ENCODE results near the gene NRXN3. TPM values are rescaled to one million over a fixed set of nuclear protein-coding genes. Genes with fewer than 3 reads are reported as not detected.

Gene NRXN3
- total and polyA plus RNA-seq, 8 donors, result 0.29 to 41.1 (median 9.1) TPM

DNA sequence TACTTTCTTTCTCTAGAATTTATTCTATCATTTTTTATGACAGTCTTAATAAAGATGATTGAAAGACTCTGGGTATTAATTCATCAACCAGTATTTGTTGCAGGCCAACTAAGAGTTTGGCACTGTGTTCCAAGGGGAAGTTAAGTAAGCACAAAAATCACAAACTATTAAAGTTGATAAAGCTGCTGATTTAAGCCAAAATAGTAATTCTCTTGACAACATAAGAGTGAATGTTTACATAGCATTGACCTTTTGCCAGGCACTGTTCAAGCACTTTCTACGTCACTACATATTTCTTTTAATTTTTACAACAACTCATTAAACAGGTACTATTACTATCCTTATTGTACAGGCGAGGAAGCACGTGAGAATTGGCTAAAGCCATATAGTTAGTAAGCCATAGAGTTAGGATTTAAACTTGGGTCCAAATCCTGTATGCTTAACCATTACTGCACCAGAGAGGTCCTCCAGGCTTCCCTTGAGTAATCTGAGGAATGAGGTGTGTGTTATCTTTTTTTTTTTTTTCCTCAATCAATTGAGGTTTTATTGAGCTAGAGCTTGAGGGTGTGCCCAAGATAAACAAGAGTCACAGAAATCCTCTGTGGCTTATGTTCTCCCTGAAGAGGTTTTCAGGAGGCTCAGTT lies 1031.5 kb downstream of the NRXN3 start:
- no peak overlapping the region for H3K27ac ChIP-seq
- WGBS, 5 donors, result 21 to 47% (median 28%) methylated on average over 3 of the region's 3 CpGs

DNA sequence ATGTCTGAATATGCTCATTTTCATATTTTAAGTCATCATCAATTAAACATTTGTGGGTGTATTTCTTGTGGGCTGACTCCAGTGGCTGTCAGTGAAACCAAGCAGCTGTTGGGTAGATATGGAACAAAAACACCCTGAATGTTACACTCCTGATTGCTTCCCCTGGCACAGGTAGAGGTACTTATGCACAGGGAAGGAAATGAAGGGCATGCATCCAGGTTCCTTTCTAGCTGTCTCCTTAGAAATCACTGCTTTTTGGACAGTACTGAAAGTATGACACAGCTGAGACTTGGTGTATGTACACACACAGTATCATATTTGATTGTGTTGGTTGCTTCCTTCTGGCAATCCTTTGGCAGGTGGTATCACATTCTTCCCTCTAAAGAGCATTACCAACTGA lies 1034.4 kb downstream of the NRXN3 start:
- TF ChIP-seq, protein P1, sequence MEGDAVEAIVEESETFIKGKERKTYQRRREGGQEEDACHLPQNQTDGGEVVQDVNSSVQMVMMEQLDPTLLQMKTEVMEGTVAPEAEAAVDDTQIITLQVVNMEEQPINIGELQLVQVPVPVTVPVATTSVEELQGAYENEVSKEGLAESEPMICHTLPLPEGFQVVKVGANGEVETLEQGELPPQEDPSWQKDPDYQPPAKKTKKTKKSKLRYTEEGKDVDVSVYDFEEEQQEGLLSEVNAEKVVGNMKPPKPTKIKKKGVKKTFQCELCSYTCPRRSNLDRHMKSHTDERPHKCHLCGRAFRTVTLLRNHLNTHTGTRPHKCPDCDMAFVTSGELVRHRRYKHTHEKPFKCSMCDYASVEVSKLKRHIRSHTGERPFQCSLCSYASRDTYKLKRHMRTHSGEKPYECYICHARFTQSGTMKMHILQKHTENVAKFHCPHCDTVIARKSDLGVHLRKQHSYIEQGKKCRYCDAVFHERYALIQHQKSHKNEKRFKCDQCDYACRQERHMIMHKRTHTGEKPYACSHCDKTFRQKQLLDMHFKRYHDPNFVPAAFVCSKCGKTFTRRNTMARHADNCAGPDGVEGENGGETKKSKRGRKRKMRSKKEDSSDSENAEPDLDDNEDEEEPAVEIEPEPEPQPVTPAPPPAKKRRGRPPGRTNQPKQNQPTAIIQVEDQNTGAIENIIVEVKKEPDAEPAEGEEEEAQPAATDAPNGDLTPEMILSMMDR (IDR thresholded peaks at IDR 0.05), result no peak
- TF ChIP-seq POLR2A (IDR thresholded peaks at IDR 0.05) (no peak), EP300 (IDR thresholded peaks at IDR 0.05) (no peak), POLR2AphosphoS5 (IDR thresholded peaks at IDR 0.05) (no peak)
- Histone ChIP-seq H3K9me3 (no peaks in the 10 kb centered on the region), H3K4me1 (peaks cover 0 to 10% (median 0%) of the 10 kb centered on the region in 4 donors), H3K36me3 (no peaks in the 10 kb centered on the region), H3K27me3 (no peaks in the 10 kb centered on the region), H3K4me3 (no peak overlapping the region), H3K27ac (no peak overlapping the region)
- DNase-seq, result peak in 1 of 2 donors; percentile 1
- intact Hi-C loops (cut with DNase I; ENCODE audit: low total_unique reads), result no loop called here

More for the DNA sequence above, 1031.5 kb downstream of the NRXN3 start:
- Histone ChIP-seq H3K4me1 (peaks cover 0 to 10% (median 0%) of the 10 kb centered on the region in 4 donors), H3K4me3 (no peak overlapping the region), H3K36me3 (no peaks in the 10 kb centered on the region), H3K9me3 (no peaks in the 10 kb centered on the region), H3K27me3 (no peaks in the 10 kb centered on the region)
- TF ChIP-seq EP300 (IDR thresholded peaks at IDR 0.05) (no peak), POLR2A (IDR thresholded peaks at IDR 0.05) (no peak), POLR2AphosphoS5 (IDR thresholded peaks at IDR 0.05) (no peak)
- TF ChIP-seq, protein P1 (IDR thresholded peaks at IDR 0.05), result no peak
- peak in 1 of 2 donors; percentile 27 for DNase-seq
- intact Hi-C loops (cut with DNase I; ENCODE audit: low total_unique reads), result no loop called here

DNA sequence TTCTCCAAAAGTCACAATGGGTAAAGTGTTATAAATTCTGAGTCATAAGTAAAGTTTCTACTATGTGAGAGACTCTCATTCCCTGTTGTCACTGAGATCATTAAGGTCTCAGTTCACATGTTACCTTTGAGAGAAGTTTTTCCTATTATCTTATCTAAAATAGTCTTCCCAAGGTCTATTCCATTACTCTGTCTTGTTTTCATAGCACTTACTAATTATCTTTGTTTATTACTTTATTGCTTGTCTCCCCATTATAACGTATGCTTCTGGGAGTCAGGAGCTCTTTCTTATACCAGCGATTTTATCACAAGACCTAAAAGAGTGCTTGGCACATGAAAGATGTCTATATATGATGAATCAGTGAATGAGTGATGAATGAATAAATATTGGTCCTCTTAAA lies 1039.2 kb downstream of the NRXN3 start:
- no peaks in the 10 kb centered on the region for H3K9me3 ChIP-seq
- intact Hi-C loops (cut with DNase I; ENCODE audit: low total_unique reads), result no loop called here
- DNase-seq, result no peak
- no peak for TF ChIP-seq POLR2AphosphoS5 (IDR thresholded peaks at IDR 0.05)
- TF ChIP-seq, protein P1 (IDR thresholded peaks at IDR 0.05), result no peak
- H3K4me1 ChIP-seq, result no peaks in the 10 kb centered on the region
- H3K4me3 ChIP-seq, result no peak overlapping the region
- no peaks in the 10 kb centered on the region for H3K27me3 ChIP-seq
- 61 to 82% (median 64%) methylated on average over 2 of the region's 2 CpGs for WGBS, 5 donors
- no peaks in the 10 kb centered on the region for H3K36me3 ChIP-seq
- H3K27ac ChIP-seq, result no peak overlapping the region

DNA sequence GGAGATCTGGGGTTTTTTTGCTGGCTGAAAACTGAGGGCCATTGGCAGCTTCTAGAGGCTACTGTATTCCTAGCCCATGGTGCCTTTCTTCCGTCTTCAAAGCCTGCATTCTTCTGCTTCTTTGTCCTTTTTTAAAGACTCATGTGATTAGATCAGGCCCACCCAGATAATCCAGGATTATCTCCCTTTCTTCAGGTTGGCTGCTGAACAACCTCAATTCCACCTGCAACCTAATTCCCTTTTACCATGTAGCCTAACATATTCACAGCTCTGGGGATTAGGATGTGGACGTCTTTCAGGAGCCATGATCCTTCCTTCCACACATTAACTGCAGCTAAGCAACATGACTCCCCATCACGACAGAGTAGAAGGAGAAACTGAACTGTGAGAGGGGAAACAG lies 1055.6 kb downstream of the NRXN3 start:
- no peaks in the 10 kb centered on the region for H3K27me3 ChIP-seq
- TF ChIP-seq POLR2A (IDR thresholded peaks at IDR 0.05) (no peak), POLR2AphosphoS5 (IDR thresholded peaks at IDR 0.05) (no peak), EP300 (IDR thresholded peaks at IDR 0.05) (no peak)
- TF ChIP-seq, protein P1 (IDR thresholded peaks at IDR 0.05), result no peak
- no peak overlapping the region for H3K27ac ChIP-seq
- H3K9me3 ChIP-seq, result peaks cover 0 to 14% (median 2%) of the 10 kb centered on the region in 4 donors
- peaks cover 0 to 6% (median 0%) of the 10 kb centered on the region in 4 donors for H3K4me1 ChIP-seq
- no peak for DNase-seq
- WGBS, 5 donors, result 51 to 72% (median 68%) methylated on average over 3 of the region's 3 CpGs
- intact Hi-C loops (cut with DNase I; ENCODE audit: low total_unique reads), result no loop called here
- H3K36me3 ChIP-seq, result no peaks in the 10 kb centered on the region
- H3K4me3 ChIP-seq, result no peak overlapping the region

All from stomach (tissue), 9 donors.